ENCODE data around the gene CCDC85C.

DNA sequence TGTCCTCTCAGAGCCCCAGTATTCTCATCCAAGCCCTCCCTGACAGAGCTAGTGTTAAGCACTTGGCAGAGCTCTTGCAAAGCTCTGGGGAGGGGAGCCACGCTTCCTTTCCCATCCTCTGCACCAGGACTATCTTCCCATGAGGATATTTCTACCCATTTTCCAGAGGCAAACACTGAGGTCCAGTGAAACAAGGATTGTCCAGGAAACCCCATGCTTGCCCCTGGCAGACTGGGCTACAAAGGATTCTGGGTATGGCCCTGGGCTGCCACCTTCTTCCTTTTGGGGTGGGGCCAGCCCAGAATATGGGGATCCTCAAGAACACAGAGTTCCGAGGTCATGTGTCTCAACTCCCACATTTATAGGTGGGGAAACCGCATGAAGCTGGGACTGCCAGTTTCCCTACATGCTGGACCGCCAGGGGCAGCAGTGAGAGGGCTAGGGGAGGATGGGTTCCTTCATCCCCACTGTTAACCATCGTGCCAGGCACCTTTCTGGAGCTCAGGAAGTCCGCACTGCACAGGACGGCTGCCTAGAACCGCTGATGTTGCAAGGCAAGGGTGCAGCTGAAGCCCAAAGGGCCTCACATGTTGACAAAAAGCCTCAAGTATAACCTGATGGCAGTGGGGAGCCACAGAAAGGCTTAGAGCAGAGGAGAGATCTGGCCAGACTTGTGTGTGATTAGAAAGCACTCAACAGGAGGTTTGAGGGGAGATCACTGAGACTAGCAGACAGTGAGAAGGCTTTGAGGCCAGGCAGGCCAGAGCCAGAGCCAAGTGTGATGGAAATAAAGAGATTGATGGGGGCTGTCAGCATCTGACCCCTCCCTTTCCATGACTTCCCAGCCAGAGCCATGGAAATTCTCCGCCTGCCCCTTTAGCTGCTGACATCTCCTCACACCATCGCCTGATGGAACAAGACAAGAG lies 5.5 kb upstream of the CCDC85C start:
- TF ChIP-seq CTCF (IDR thresholded peaks at IDR 0.05; ENCODE audit: low read depth, low read length) (peak; percentile 46), EZH2phosphoT487 (IDR thresholded peaks at IDR 0.05; ENCODE audit: low read depth) (no peak)
